ENCODE measurements around the gene EMX1.
"Not testable (repeated sequence)": the region's sequence is repeated elsewhere in the genome, so short reads cannot be mapped to it uniquely, and the experiment has no call there.

Gene EMX1

DNA sequence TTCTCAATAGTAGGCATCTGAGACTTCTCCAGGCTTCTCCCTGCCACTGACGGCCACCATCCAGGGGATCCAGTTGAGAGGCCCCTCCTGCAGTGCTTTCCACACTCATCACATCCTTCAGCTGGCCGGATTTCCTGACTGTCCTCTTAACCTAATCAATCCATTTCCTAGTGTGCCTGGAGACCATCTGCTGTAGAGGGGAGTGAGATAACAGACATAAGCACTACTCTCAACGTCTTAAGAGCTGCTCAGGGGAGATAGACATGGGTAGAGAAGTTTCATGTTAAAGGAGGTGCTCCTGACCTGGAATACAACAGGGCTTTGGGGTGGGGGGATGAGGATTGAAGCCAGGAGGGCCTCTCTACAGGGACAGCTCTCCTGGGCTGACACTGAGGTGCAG lies 15.9 kb upstream of the EMX1 start:
- DNase-seq = no peak

DNA sequence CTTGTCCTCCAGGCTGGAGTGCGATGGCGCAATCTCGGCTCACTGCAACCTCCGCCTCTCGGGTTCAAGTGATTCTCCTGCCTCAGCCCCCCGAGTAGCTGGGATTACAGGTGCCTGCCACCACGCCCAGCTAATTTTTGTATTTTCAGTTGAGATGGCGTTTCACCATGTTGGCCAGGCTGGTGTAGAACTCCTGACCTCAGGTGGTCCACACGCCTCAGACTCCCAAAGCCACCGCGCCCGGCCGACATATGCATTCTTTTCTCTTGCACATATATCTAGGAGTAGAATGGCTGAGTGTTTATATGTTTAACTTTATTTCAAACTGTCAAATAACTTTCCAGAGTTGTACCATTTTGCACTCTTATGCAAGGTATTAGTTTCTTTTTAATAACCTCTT lies 9.9 kb upstream of the EMX1 start:
- DNase-seq = not testable (repeated sequence)

DNA sequence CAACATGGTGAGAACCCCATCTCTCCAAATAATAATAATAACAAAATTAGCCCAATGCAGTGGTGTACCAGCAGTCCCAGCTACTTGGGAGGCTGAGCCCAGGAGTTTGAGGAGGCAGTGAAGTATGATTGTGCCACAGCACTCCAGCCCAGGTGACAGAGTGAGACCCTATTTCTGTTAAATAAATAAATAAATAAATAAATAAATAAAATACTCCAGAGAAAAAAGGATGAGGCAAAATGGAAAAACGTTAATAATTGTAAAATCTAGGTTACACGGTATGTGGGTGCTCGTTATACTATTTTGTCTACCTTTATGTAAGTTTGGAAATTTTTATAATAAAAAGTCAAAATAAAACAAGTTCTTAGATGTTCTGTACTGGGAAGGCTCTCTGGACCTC lies 8.6 kb upstream of the EMX1 start:
- DNase-seq = no peak

DNA sequence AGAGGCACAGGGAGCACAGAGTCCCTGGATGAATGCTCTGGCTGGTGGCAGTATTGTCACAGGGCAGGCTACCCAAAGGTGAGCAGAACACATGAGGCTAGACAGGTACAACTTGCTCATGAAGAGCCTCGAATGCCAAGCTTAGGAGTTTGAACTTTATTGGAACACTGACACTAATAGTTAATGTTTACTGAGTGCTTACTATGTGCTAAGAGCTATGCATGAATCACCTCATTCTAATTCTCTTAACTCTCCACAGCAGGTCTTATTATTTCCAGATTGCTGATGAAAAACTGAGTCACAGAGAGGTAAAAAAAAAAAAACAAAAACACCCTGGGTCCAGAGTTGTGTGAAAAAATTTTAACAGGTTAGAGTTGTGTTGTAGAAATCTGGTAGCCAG lies 6.1 kb upstream of the EMX1 start:
- DNase-seq = no peak

DNA sequence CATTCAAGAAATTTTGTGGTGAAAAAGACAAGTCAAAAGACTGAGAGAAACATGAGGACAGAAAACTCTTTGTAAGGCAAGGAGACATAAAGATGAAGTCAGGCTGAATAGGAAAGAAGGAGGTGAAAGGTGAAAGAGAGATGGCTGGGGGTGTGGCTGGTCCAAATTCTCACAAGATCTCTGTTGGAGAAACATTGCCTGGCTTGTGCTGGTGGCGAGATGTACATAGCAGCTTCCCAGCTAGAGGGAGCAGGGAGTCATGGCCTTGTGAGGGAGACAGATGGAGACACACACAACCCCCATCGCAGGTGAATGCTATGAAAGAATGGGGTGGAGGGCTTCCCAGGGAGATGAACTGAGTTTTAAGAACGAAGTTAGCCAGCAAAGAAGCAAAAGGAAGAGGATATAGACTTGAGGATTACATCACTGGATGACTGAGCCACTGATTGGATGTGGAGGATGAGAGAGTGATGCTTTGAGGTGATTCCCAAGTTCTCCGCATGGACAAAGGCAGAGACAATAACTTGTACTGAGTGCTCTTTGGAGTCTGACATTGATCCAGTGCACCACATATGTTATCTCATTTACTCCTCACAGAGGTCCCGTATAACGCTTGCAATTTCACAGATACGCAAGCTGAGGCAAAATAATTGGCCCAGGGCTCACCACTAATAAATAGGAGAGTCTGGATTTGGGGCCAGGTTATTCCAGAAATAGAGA lies 3.7 kb upstream of the EMX1 start:
- DNase-seq = peak; percentile 22

DNA sequence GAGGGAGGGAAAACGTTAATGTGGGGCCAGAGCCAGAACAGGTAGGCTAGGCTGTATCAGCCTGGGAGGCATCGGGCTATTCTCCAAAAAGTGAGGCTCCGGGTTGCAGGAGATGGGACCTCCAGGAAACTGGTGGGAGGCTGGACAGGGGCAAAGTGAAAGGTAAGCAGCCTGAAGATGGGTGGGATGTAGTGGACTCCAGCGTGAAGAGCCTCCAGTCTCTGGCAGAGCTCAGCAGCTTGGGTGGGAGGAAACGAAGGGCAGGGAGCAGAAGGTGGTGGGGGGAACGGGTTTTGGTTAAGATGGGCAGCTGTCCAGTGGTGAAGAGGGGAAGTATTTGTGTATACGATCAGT lies 3.1 kb upstream of the EMX1 start:
- DNase-seq = no peak

DNA sequence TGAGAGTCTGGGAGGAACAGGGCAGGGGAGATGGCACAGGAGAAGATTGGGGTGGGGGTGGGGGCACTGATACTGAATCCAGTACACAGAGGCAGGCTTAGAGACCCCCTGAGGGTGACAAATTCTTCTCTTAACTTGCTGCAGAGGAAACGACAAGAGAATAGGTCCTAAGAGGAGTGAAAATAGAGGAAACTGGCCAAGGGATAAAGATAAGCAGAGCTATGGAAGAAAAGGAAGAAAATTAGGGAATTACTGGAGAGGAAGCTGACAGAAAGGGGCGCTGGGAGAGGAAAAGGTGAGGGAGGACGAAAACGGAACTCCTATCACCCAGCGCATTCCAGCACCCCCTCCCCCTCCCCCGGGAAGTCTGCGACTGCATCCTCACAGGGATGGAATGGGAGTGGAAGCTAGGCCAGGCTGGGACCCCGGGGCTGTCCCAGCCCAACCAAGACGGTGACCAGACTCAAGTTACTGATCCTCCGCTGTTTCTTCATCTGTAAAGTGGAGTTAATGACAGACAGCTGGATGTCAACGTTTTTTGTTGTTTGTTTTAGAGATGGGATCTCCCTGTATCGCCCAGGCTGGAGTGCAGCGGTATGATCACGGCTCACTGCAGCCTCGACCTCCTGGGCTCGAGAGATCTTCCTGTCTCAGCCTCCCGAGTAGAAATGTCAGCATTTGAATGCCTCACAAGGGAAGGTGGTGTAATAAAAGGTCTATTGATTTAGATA lies 2.6 kb upstream of the EMX1 start:
- DNase-seq = no peak

DNA sequence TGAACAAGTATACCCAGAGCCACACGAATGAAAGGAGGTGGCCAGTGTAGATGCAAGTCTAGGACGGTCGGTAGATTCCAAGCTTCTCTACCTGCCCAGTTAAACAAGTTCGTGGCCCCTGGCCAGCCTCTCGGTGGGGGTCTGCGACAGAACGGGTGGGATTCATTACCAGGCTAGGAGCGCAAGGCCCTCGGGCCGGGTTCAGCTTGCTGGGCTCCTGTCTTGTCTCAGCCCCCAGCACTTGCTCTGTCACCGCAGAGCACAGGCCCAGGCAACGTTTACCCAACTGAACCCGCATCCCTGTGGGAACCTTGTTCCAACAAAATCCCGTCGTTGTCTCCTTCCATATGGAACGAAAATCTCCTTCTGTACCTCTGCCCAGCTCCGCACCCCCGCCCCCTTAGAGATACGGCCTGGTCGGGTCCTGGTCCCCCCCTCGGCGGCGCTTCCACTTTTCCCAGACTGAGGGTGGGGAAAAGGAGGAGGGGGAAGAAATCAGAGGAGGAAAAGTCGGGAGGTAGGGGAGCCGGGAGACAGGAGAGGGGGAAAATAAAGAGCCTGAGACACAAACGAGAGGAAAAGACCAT lies 1.9 kb upstream of the EMX1 start:
- no peak for DNase-seq

DNA sequence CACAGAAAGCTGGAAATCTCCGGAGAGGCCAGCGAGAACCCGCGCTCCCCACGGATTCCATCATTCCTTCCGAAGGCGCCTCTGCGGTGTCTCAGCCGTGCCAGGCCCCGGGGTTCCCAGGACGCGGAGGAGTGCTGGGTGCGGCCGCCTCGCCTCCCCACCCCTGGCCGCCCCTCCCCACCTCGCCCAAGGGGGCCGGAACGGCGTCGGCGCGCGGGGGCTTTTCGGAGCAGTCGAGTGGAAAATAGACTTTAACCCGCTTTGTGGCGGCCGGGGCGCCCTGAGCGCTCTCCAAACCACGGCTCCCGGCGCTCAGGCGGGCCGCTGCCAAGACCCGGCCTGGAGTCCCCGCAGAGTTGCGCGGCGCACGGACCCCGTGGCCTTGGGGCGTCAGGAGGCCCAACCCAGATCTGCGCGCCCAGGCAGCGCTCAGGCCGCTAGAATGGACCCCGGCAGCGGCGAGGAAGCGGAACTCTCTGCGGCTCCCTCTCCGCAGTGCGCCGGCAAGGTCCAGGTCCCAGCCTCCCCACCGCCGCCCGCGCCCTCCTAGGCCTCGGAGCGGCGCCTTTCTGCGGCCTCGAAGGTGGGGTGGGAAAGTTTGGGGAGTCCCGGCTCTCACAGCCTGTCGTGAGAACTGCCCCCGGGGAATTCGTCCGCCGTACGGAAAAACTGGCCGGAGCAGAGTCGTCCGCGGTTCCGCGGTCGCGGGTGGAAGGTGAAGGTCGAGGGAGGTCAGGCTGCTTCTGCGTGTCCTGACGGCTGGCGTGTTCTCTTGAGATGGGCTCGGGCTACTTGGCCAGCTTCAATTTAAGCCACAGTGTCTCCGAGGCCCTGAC lies 1.2 kb upstream of the EMX1 start:
- no peak for DNase-seq

DNA sequence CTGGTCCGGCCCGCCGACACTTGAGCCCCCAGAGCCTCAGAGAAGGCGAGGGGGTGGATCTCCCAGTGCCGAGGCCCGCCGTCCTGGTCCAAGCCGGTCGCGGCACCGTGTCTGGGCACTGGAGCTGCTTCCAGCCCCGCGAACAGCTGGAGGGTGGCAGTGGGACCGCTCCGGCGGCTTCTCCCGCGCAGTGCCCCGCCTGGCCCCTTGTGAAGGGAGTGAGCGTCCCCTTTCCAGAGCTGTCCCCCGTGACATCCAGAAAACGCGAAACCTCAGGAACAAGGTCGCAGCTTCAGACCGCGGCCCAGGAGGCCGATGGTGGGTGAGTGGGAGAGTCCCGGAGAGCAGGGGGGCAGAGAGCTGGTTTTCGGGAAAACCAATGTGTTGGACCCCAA lies 579 bp upstream of the EMX1 start:
- DNase-seq = no peak

DNA sequence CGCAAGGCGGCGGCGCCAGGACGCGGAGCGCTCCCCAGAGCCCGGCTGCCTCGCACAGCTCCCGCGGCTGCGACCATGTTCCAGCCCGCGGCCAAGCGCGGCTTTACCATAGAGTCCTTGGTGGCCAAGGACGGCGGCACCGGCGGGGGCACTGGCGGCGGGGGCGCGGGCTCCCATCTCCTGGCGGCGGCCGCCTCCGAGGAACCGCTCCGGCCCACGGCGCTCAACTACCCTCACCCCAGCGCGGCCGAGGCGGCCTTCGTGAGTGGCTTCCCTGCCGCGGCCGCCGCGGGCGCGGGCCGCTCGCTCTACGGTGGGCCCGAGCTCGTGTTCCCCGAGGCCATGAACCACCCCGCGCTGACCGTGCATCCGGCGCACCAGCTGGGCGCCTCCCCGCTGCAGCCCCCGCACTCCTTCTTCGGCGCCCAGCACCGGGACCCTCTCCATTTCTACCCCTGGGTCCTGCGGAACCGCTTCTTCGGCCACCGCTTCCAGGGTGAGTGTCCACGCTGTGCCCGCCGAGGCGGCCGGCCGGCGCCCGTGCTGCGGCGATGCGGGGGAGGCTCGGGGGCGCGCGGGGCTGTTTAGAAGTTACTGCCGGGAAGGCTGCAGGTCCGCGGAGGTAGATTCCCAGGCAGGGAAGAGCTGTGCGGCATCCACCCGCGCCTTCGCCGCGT lies 696 bp downstream of the EMX1 start:
- no peak for DNase-seq

DNA sequence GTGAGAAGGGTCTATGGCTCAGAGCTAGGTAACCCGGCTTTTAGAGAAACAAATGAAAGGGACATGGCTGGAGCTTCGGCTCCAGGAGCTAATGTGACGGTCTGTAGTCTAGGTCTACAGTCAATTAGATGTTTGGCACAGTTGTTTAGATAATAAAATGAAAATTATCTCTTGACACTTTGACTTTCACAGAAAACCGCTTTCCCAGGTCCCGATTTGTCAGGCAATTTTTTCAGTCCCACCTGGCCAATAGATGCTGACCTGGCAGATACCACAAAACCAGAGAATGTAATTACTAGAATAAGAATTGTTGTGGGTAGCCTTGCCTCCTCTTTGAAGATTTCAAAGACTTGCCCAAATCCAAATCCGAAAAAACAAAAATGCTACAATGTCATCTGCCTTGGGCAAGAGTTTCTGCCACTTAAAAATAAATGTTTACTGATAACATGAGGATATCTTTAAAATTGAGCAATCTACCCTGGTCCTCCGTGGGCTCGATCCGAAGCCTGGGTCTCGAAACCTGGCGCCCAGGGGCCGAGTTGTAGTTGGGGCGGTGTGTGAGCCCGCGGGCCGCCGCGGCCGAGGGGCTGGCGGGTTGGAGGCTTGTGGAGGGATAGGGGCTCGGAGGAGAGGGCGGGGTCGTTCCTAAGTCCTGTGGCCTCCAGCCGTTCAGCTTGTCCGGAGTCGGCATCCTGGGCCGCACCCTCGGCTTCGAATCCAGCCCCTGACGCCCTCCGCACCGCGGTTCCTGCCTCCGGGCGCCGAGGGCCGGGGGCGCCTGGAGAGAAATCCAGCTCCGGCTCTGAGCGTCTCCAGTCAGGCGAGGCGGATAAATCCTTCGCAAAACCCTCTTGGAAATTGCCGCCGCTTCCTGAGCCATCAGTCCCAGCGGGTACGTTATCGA lies 2.3 kb downstream of the EMX1 start:
- no peak for DNase-seq

DNA sequence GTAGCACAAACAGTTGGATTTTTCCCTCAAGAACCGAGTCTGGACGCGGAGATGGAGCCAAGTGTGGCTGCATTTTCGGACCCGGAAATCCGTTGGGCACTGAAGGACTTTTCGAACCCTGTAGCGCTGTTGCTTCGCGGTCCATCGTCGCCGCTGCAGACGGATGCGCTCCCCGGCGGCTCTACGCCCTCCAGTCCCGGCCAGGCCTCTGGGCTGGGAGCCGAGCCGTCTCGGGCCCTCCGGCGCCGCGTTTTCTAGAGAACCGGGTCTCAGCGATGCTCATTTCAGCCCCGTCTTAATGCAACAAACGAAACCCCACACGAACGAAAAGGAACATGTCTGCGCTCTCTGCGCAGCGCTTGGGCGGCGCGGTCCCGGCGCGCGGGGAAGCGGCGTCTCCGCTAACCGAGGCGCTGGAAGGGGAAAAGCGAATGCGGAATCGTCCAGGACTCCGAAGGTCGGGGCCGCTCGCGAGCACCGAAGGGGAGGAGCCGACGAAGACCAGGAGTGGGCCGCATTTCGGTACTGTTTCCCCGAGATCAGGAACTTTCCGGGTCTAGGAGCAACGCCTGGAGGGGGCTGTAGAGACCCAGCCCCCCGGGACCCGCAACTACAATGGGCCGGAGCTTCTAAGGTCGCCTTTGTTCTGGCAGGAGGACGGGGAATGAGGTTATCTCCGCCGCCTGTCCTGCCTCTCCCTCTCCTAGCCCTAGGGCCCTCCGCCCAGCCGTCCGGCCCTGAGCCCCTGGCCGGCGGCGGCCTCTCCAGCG lies 3.2 kb downstream of the EMX1 start:
- DNase-seq = no peak

DNA sequence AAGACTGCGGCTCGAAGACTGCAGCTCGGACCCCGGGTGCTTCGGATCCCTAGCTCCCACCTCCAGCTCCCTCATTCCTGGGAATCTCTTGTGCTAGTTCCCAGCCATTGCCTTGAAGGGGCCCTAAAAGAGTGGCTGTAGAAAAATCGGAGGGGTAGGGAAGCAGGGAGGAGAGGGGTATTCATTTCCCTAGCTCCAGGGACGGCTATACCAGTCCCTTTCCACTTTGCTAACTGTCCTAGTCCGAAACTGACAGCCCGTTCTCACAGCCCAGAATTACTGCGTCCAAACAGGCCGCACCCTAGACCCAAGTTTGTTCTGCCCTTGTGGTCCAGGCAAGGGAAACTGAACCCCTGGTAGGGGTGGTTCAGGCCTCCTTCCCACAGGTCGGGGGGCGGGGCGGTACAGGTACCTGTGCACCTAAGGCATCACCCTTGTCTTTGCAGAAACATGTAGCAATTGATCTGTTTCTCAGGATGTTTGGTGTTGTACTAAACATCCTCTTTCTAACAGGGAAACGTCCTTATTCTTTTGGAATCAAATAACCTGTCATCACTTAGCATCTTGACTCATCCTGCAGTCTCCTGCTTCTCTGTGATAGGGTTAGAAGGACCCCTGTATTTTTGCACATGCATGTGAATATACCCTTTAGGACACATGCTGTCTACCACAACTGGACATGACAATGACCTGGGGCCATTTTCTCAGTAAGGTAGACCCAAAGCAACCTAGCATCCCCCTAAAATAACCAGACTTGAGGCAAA lies 4.0 kb downstream of the EMX1 start:
- DNase-seq = no peak

DNA sequence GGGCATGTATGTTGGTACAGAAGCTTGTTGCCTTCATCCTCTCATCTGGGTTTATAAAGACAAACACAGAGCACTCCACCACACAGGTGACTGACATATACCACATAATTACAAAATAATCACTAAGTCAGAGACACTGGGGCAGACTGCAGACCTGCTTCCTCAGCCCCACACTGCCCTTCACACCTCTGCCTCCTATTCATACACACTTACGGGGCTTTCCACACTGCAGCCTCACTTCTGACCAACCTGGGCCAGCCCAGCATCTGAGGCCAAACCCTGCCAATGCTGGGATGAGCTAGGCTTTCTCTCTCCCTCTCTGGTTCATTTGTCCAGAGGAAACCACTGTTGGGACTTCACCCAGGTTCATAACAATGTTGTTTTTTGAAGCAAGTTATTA lies 4.5 kb downstream of the EMX1 start:
- no peak for DNase-seq

DNA sequence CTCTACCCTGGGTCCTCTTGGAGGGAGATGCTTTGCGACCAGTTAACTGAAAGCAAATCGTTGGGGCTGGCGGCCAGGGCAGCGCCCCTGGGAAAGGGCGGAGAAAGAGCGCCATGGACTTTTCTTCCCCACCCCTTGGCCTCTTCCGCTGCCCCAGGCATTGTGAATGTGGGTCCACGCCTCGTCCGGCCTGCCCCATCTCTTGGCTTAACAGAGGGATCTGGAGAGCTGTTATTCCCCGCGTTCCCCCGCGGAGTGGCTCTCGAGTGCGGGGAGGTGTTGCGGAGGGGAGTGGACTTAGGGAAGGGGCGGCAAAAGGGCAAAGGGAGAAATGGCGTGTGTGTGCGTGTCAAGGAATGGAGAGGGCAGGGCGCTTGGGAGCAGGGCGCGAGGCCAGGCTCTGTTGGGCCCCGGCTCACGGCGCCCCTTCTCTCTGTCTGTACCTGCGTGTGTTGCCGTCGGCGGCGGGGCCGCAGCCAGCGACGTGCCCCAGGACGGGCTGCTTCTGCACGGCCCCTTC lies 6.6 kb downstream of the EMX1 start:
- DNase-seq = no peak

DNA sequence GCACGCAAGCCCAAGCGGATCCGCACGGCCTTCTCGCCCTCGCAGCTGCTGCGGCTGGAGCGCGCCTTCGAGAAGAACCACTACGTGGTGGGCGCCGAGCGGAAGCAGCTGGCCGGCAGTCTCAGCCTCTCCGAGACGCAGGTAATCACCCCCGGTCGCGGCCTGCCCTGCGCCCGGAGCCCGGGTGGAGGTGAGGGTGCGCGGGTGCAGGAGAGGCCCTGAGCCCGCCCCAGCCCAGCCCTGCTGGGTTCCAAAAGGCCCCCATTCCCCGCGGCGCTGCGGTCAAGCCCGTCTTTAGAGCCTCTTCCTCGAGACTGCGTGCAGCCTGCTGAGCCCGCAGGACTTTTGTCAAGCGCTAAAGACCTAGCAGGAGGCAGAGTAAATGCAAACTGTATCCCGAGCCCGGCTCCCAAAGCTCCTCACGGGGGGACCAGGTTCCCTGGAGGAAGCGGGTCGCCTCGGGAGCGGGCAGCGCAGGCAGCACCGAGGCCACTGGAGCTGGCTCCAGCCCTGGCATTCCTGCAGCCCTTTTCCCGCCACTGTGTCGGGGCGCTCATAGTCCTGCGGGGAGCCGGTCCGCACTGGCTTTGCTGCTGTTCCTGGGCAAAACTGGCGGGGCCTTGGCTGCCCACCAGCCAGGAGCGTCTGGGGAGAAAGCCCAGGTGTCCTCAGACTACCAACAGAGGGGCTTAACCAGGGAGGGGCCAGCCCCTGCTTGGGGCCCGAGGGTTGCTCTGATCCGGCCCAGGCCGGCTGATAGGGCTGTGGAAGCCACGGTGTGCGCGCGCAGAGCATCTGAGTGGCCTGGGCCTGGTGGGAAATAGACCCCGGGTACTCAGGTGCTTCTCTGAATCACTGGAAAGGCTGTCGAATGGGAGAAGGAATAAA lies 7.3 kb downstream of the EMX1 start:
- no peak for DNase-seq

DNA sequence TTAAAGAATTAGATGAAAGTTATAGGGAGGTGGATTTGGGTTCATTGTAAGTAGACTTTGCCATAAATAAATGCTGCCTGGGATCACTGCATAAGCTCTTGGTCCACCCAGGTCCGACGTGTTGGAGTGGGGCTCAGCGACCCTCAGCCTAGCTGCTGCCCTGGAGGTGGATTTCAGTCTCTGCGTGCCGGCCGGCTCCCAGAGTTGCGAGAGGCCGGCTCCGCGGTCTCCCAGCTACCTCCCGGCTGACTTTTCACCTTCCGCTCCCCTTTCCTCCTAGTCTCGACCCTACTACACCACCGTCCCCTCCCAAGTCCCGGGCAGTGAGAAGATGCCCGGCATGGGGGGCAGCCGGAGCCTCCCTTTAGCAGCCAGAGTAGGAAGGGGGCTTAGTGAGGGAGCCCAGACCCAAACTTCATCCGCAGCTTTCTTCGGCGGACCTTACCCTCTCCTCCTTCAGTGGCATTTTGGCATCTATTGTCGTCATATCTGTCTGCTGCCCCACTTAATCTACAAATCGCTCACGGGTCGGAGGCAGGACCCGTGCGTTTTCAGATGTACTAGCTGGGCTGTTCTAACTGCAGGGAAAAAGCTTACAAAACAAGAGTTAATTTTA lies 8.1 kb downstream of the EMX1 start:
- no peak for DNase-seq

DNA sequence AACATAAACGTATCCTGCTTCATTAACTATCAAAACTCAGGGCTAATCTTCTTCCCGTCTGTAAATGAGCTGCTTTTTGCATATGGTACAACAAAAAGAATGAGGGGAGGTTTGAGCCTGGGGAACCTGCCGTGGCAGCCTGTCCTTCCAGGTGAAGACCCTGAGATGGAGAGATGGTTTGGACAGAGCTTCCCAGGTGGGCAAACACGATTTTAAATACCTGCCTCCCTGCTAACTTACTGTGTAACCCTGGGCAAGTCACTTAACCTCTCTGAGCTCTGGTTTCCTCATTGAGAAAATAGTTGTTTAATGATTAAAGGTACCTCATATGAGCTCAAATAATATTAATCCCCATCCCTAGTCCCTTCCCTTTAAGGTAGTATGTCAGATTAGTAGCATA lies 9.0 kb downstream of the EMX1 start:
- DNase-seq = no peak
